Neutrophil (primary cell): ENCODE measurements around the gene XAB2.

ENCODE experiments used
- H3K27ac ChIP-seq: fragments of 200-600 bp; sonication (generic); 2 replicates; pipeline ENCODE4 v1.5.1; 2016; ENCODE audit warnings: mild to moderate bottlenecking, moderate library complexity
- H3K27me3 ChIP-seq: fragments of 200-600 bp; sonication (generic); 2 replicates; pipeline ENCODE4 v1.6.0; 2016; ENCODE audit warnings: mild to moderate bottlenecking
- H3K36me3 ChIP-seq: fragments of 200-600 bp; sonication (generic); 2 replicates; pipeline ENCODE4 v1.5.1; 2017
- H3K4me1 ChIP-seq, 2 experiments: fragments of 200-600 bp in 1 of 2; sonication (generic) in 1 of 2; 1 replicate in 1 of 2; 2 replicates in 1 of 2; pipeline versions ENCODE4 v1.5.1 to v1.6.1; 2013 to 2016; ENCODE audit warnings: low read depth in 1 of 2, low read length in 1 of 2, mild to moderate bottlenecking in 1 of 2, moderate library complexity in 1 of 2; ENCODE audit not compliant: control insufficient read depth in 1 of 2, insufficient read depth in 1 of 2
- H3K4me3 ChIP-seq, 2 experiments: fragments of 200-600 bp in 1 of 2; sonication (generic) in 1 of 2; 1 replicate in 1 of 2; 2 replicates in 1 of 2; pipeline ENCODE4 v1.5.1; 2013 to 2016; ENCODE audit warnings: low read depth in 1 of 2, low read length in 1 of 2, mild to moderate bottlenecking in 1 of 2, moderate library complexity in 1 of 2
- H3K9me3 ChIP-seq: fragments of 200-600 bp; sonication (generic); 2 replicates; pipeline ENCODE4 v1.5.1; 2016
- CTCF ChIP-seq: fragments of 200-600 bp; sonication (generic); IDR thresholded peaks from 2 replicates; pipeline ENCODE4 v1.5.1; 2016; ENCODE audit warnings: antibody characterized with exemption

Gene XAB2

GRCh38 chr19:7640803-7641202, 11.5 kb upstream of the XAB2 start:
- no peak overlapping the region for H3K4me3 ChIP-seq

GRCh38 chr19:7639863-7640348, 10.6 kb upstream of the XAB2 start:
- Histone ChIP-seq H3K27ac (peak overlapping the region; percentile 98), H3K36me3 (peaks cover 59% of the 10 kb centered on the region), H3K27me3 (no peaks in the 10 kb centered on the region), H3K9me3 (no peaks in the 10 kb centered on the region), H3K4me1 (peaks cover 54 to 68% of the 10 kb centered on the region in 2 experiments), H3K4me3 (no peak overlapping the region)
- no peak for TF ChIP-seq CTCF

More at GRCh38 chr19:7640803-7641202, 11.5 kb upstream of the XAB2 start:
- Histone ChIP-seq H3K9me3 (no peaks in the 10 kb centered on the region), H3K36me3 (peaks cover 68% of the 10 kb centered on the region), H3K27ac (no peak overlapping the region), H3K27me3 (no peaks in the 10 kb centered on the region), H3K4me1 (peaks cover 63 to 73% of the 10 kb centered on the region in 2 experiments)
- TF ChIP-seq CTCF, result no peak

- Histone ChIP-seq H3K9me3 (no peaks in the 10 kb centered on the region), H3K27me3 (no peaks in the 10 kb centered on the region), H3K4me1 (peaks cover 44 to 59% of the 10 kb centered on the region in 2 experiments), H3K27ac (peak overlapping the region; percentile 98), H3K4me3 (peak overlapping the region in 1 of 2 experiments; percentile 95), H3K36me3 (peaks cover 49% of the 10 kb centered on the region)
- no peak for TF ChIP-seq CTCF
These were observed 9.6 kb upstream of the XAB2 start for GRCh38 chr19:7638802-7639465.

GRCh38 chr19:7637374-7638256, 8.3 kb upstream of the XAB2 start:
- H3K36me3 ChIP-seq, result peaks cover 43% of the 10 kb centered on the region
- peak overlapping the region; percentile 98 for H3K27ac ChIP-seq
- H3K27me3 ChIP-seq, result no peaks in the 10 kb centered on the region
- H3K4me1 ChIP-seq, result peaks cover 37 to 53% of the 10 kb centered on the region in 2 experiments
- TF ChIP-seq CTCF, result no peak
- peak overlapping the region; percentile 87 to 95 for H3K4me3 ChIP-seq
- H3K9me3 ChIP-seq, result no peaks in the 10 kb centered on the region

- peak; percentile 91 for TF ChIP-seq CTCF
- Histone ChIP-seq H3K9me3 (no peaks in the 10 kb centered on the region), H3K4me1 (peaks cover 37 to 49% of the 10 kb centered on the region in 2 experiments), H3K4me3 (peak within 1 kb of the TSS; percentile 87 to 95), H3K36me3 (peaks cover 43% of the 10 kb centered on the region), H3K27ac (peak within 1 kb of the TSS; percentile 98), H3K27me3 (no peaks in the 10 kb centered on the region)
These were observed 7.5 kb upstream of the XAB2 start, which contains the start of gene STXBP2 for GRCh38 chr19:7636691-7637373. STXBP2 (plus strand) TSS chr19:7637110; CDS start chr19:7637150, 40 bp downstream.
